Neural cell (in vitro differentiated cells): Measurements from ENCODE around the gene OR51E1. TPM values are rescaled to one million over a fixed set of nuclear protein-coding genes. Genes with fewer than 3 reads are reported as not detected.

ENCODE experiments used
- H2AFZ ChIP-seq: fragments of 200-600, 300-800 bp; sonication (generic), shearing (Covaris generic); 2 replicates; pipeline ENCODE4 v1.6.0; 2014; ENCODE audit warnings: low read depth, mild to moderate bottlenecking, antibody characterized with exemption, low read length, moderate library complexity
- H3F3A ChIP-seq: fragments of 200-600 bp; shearing (Covaris generic); 2 replicates; pipeline ENCODE4 v1.6.1; 2016; ENCODE audit warnings: mild to moderate bottlenecking, moderate library complexity, mixed read lengths, antibody characterized with exemption, low read length; ENCODE audit not compliant: insufficient read depth, poor library complexity, severe bottlenecking
- H3K27ac ChIP-seq: fragments of 200-600, 300-800 bp; sonication (generic), shearing (Covaris generic); 2 replicates; pipeline ENCODE4 v1.5.1; 2014; ENCODE audit warnings: mild to moderate bottlenecking, low read length, moderate library complexity
- H3K27me3 ChIP-seq: fragments of 300-800, 200-600 bp; sonication (generic), shearing (Covaris generic); 2 replicates; pipeline ENCODE4 v1.6.0; 2014; ENCODE audit warnings: mild to moderate bottlenecking, low read depth, low read length, moderate library complexity; ENCODE audit not compliant: insufficient read depth
- H3K36me3 ChIP-seq: fragments of 300-800, 200-600 bp; sonication (generic), shearing (Covaris generic); 2 replicates; pipeline ENCODE4 v1.5.1; 2014; ENCODE audit warnings: mild to moderate bottlenecking, antibody characterized with exemption, low read length, moderate library complexity; ENCODE audit not compliant: insufficient read depth
- H3K4me2 ChIP-seq: fragments of 300-800, 200-600 bp; sonication (generic), shearing (Covaris generic); 2 replicates; pipeline ENCODE4 v1.6.0; 2014; ENCODE audit warnings: mild to moderate bottlenecking, low read length
- H3K4me3 ChIP-seq: fragments of 300-800, 200-600 bp; sonication (generic), shearing (Covaris generic); 2 replicates; pipeline ENCODE4 v1.5.1; 2014; ENCODE audit warnings: mild to moderate bottlenecking, low read length, moderate library complexity
- H3K79me2 ChIP-seq: fragments of 200-600 bp; shearing (Covaris generic); replicated peaks from 2 replicates; pipeline ENCODE4 v1.6.0; 2014; ENCODE audit warnings: mild to moderate bottlenecking, low read length, moderate library complexity; ENCODE audit not compliant: insufficient read depth
- H3K9ac ChIP-seq: fragments of 300-800, 200-600 bp; sonication (generic), shearing (Covaris generic); 2 replicates; pipeline ENCODE4 v1.6.1; 2016; ENCODE audit warnings: mild to moderate bottlenecking, low read length, mixed read lengths
- H3K9me2 ChIP-seq: fragments of 200-600 bp; shearing (Covaris generic); 2 replicates; pipeline ENCODE4 v1.6.1; 2016; ENCODE audit warnings: mild to moderate bottlenecking, low read length, mixed read lengths; ENCODE audit not compliant: insufficient read depth
- H3K9me3 ChIP-seq: fragments of 200-600, 300-800 bp; sonication (generic), shearing (Covaris generic); 2 replicates; pipeline ENCODE4 v1.6.1; 2016; ENCODE audit warnings: mild to moderate bottlenecking, mixed run types, low read length, moderate library complexity, mixed read lengths
- H4K20me1 ChIP-seq: fragments of 200-600 bp; shearing (Covaris generic); 2 replicates; pipeline ENCODE4 v1.6.1; 2016; ENCODE audit warnings: mild to moderate bottlenecking, mixed run types; ENCODE audit not compliant: insufficient read depth
- EP300 ChIP-seq: fragments of 450-650 bp; conservative IDR thresholded peaks from 2 replicates; pipeline ENCODE4 v1.6.1; 2014; ENCODE audit warnings: antibody characterized with exemption, mild to moderate bottlenecking, moderate library complexity; ENCODE audit not compliant: poor library complexity, severe bottlenecking
- EZH2 ChIP-seq: fragments of 200-600, 300-800 bp; shearing (Covaris generic), sonication (generic); IDR thresholded peaks from 2 replicates; pipeline ENCODE4 v1.6.1; 2014; ENCODE audit warnings: antibody characterized with exemption, low read length, borderline replicate concordance, mild to moderate bottlenecking; ENCODE audit not compliant: insufficient read depth, poor library complexity, severe bottlenecking
- MXI1 ChIP-seq: fragments of 450-650 bp; conservative IDR thresholded peaks from 2 replicates; pipeline ENCODE4 v1.6.1; 2014; ENCODE audit warnings: antibody characterized with exemption, mild to moderate bottlenecking; ENCODE audit not compliant: poor library complexity, severe bottlenecking
- POLR2AphosphoS5 ChIP-seq: IDR thresholded peaks from 2 replicates; pipeline ENCODE4 v1.6.1; 2012
- RAD21 ChIP-seq: fragments of 450-650 bp; conservative IDR thresholded peaks from 2 replicates; pipeline ENCODE4 v1.6.1; 2014; ENCODE audit warnings: antibody characterized with exemption, mild to moderate bottlenecking, moderate library complexity
- SMC3 ChIP-seq: fragments of 450-650 bp; conservative IDR thresholded peaks from 2 replicates; pipeline ENCODE4 v1.6.1; 2014; ENCODE audit warnings: antibody characterized with exemption, mild to moderate bottlenecking, moderate library complexity; ENCODE audit not compliant: poor library complexity
- TAF1 ChIP-seq: IDR thresholded peaks from 2 replicates; pipeline ENCODE4 v1.6.1; 2012; ENCODE audit warnings: low read depth
- polyA plus RNA-seq: library from polyadenylated mRNA; depleted of rRNA; stranded (reverse); fragments of >200 nt; gene quantifications from 2 replicates; pipeline ENCODE4 v1.2.3, GENCODE V29; 2014
- TF ChIP-seq, protein P1 (sequence below): IDR thresholded peaks from 2 replicates; pipeline ENCODE4 v1.6.1; 2012; ENCODE audit warnings: borderline replicate concordance
- TF ChIP-seq, protein P2 (sequence below): fragments of 450-650 bp; IDR thresholded peaks from 2 replicates; pipeline ENCODE4 v1.5.1; 2014; ENCODE audit warnings: antibody characterized with exemption, mild to moderate bottlenecking, moderate library complexity; ENCODE audit not compliant: poor library complexity, severe bottlenecking

The OR51E1 gene
- polyA plus RNA-seq, 1 donor from 2014 or later, result not detected

DNA sequence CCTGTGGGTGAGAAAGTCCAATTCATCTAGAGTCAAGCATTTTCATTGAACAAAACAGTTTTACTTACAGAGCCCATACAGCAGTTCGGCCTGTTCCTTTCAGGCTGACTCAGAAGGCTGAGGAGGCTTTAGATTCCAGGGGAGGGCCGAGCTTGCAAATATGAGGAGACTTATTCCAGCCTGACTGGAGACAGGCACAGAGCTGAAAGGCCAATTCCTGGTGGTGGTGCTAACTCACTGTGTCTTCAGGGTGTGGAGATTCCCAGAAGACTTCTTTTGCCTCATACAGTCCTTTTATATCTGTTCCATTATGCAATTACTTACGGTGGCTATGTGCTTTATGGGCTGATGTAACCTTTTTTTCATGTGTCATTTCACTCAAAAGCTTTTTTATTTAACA lies 53.8 kb downstream of the OR51E1 start, which contains the start of gene OR51E2:
OR51E2 (minus strand) TSS at position 269 of the 400 bp plus-strand sequence. CDS start 15,142 bp downstream, outside the sequence.
- Histone ChIP-seq H3K36me3 (no peaks in the 10 kb centered on the region), H3F3A (no peaks in the 10 kb centered on the region), H3K9me3 (no peaks in the 10 kb centered on the region), H4K20me1 (no peaks in the 10 kb centered on the region), H3K9me2 (no peaks in the 10 kb centered on the region), H2AFZ (no peak within 1 kb of the TSS), H3K27ac (no peak within 1 kb of the TSS), H3K4me3 (no peak within 1 kb of the TSS), H3K27me3 (no peaks in the 10 kb centered on the region), H3K79me2 (no peaks in the 10 kb centered on the region), H3K9ac (no peak within 1 kb of the TSS), H3K4me2 (no peak within 1 kb of the TSS)
- TF ChIP-seq EZH2, result no peak
- TF ChIP-seq, protein P1, sequence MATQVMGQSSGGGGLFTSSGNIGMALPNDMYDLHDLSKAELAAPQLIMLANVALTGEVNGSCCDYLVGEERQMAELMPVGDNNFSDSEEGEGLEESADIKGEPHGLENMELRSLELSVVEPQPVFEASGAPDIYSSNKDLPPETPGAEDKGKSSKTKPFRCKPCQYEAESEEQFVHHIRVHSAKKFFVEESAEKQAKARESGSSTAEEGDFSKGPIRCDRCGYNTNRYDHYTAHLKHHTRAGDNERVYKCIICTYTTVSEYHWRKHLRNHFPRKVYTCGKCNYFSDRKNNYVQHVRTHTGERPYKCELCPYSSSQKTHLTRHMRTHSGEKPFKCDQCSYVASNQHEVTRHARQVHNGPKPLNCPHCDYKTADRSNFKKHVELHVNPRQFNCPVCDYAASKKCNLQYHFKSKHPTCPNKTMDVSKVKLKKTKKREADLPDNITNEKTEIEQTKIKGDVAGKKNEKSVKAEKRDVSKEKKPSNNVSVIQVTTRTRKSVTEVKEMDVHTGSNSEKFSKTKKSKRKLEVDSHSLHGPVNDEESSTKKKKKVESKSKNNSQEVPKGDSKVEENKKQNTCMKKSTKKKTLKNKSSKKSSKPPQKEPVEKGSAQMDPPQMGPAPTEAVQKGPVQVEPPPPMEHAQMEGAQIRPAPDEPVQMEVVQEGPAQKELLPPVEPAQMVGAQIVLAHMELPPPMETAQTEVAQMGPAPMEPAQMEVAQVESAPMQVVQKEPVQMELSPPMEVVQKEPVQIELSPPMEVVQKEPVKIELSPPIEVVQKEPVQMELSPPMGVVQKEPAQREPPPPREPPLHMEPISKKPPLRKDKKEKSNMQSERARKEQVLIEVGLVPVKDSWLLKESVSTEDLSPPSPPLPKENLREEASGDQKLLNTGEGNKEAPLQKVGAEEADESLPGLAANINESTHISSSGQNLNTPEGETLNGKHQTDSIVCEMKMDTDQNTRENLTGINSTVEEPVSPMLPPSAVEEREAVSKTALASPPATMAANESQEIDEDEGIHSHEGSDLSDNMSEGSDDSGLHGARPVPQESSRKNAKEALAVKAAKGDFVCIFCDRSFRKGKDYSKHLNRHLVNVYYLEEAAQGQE, result no peak
- peak; percentile 16 for TF ChIP-seq RAD21
- TF ChIP-seq TAF1, result no peak

DNA sequence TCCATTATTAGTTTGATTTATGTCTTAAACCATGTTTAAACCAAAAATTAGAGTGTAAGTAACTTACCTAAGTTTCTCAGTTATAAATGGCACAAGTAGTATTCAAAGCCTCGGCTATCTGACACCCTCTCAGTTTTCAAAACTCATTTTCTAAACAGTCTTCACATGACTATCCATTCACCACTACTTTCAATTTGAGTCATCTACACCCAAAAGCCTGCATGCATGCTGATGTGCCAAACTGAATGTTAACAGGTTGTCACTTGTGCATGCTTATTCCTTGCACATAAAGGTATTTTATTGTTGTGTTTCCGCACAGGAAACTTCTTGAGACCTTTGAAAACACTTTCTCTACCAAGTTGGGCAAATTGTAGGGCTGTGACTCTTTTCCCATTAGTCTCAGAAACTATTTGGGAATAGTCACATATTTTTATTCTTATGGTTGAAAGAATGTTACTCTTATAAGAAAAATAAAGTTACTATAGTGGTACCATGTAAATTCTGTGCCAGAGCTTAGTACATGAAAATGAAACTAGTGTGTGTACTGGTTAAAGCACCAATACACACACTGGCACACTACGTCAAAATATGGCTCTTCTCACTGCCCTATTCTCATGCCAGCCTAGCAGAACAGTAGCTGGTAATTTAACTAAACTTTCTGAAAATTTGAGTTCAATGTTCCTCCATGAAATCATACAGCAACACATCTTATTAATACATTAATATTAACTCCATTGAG lies 56.1 kb downstream of the OR51E1 start:
- Histone ChIP-seq H3K27me3 (no peaks in the 10 kb centered on the region), H3F3A (no peaks in the 10 kb centered on the region), H3K27ac (no peak overlapping the region), H4K20me1 (no peaks in the 10 kb centered on the region), H3K9ac (no peak overlapping the region), H3K4me3 (no peak overlapping the region), H3K36me3 (no peaks in the 10 kb centered on the region), H3K79me2 (no peaks in the 10 kb centered on the region), H3K9me3 (no peaks in the 10 kb centered on the region), H3K9me2 (no peaks in the 10 kb centered on the region), H3K4me2 (no peak overlapping the region), H2AFZ (no peak overlapping the region)
- TF ChIP-seq TAF1 (no peak), EP300 (no peak), MXI1 (no peak), RAD21 (no peak), POLR2AphosphoS5 (no peak), EZH2 (no peak), SMC3 (no peak)
- TF ChIP-seq, protein P1, result no peak
- TF ChIP-seq, protein P2, sequence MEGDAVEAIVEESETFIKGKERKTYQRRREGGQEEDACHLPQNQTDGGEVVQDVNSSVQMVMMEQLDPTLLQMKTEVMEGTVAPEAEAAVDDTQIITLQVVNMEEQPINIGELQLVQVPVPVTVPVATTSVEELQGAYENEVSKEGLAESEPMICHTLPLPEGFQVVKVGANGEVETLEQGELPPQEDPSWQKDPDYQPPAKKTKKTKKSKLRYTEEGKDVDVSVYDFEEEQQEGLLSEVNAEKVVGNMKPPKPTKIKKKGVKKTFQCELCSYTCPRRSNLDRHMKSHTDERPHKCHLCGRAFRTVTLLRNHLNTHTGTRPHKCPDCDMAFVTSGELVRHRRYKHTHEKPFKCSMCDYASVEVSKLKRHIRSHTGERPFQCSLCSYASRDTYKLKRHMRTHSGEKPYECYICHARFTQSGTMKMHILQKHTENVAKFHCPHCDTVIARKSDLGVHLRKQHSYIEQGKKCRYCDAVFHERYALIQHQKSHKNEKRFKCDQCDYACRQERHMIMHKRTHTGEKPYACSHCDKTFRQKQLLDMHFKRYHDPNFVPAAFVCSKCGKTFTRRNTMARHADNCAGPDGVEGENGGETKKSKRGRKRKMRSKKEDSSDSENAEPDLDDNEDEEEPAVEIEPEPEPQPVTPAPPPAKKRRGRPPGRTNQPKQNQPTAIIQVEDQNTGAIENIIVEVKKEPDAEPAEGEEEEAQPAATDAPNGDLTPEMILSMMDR, result no peak
